Activated CD8-positive, alpha-beta memory T cell treated with anti-CD3 and anti-CD28 coated beads, Interleukin-2, amount 50 U/mL, for 1 hour (primary cell): ENCODE data around the gene PCDHGB3.
"Not testable (repeated sequence)": the region's sequence is repeated elsewhere in the genome, so short reads cannot be mapped to it uniquely, and the experiment has no call there.

Experiments
- DNase-seq: peaks from one replicate; pipeline ENCODE4 v3.0.0-alpha.2; 2020; ENCODE audit errors: extremely low read depth

PCDHGB3 gene

DNA sequence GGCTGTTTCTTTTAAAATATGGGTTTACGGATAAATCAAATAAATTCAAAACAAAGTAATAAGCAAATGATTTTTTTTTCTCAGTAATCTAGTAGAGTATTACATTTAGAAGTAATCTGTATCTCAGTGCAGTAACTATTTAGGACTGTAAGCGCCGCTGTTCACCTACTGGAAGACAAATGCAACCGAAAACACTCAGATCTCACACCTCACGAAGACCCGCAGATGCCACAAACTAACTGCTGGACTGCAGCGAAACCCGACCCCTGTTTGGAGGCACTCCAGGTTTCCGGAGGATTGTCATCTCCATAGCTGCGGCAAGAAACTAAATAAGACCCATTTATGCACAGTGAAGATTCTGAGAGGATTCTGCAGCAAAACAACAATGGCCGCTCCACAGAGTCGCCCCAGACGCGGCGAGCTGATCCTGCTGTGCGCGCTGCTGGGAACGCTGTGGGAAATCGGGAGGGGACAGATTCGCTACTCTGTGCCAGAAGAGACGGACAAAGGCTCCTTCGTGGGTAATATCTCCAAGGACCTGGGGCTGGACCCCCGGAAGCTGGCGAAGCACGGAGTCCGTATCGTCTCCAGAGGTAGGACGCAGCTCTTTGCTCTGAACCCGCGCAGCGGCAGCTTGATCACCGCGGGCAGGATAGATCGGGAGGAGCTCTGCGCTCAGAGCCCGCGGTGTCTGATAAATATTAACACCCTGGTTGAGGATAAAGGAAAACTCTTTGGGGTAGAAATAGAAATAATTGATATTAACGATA lies 22.6 kb downstream of the PCDHGB3 start, which contains the start of gene PCDHGA8:
TSS of gene PCDHGA8 (plus strand) at position 205 of the 770 bp plus-strand sequence. CDS start at position 386, 181 bp downstream.
- no peak for DNase-seq

DNA sequence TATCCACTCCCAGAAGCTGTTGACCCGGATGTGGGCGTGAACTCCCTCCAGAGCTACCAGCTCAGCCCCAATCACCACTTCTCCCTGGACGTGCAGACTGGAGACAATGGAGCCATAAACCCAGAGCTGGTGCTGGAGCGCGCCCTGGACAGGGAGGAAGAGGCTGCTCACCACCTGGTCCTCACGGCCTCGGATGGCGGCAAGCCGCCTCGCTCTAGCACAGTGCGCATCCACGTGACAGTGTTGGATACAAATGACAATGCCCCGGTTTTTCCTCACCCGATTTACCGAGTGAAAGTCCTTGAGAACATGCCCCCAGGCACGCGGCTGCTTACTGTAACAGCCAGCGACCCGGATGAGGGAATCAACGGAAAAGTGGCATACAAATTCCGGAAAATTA lies 23.2 kb downstream of the PCDHGB3 start:
- DNase-seq: no peak

DNA sequence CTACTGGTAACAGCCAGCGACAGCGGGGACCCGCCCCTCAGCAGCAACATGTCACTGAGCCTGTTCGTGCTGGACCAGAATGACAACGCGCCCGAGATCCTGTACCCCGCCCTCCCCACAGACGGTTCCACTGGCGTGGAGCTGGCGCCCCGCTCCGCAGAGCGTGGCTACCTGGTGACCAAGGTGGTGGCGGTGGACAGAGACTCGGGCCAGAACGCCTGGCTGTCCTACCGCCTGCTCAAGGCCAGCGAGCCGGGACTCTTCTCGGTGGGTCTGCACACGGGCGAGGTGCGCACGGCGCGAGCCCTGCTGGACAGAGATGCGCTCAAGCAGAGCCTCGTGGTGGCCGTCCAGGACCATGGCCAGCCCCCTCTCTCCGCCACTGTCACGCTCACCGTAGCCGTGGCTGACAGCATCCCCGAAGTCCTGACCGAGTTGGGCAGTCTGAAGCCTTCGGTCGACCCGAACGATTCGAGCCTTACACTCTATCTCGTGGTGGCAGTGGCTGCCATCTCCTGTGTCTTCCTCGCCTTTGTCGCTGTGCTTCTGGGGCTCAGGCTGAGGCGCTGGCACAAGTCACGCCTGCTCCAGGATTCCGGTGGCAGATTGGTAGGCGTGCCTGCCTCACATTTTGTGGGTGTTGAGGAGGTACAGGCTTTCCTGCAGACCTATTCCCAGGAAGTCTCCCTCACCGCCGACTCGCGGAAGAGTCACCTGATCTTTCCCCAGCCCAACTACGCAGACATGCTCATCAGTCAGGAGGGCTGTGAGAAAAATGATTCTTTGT lies 24.6 kb downstream of the PCDHGB3 start:
- DNase-seq: not testable (repeated sequence)

DNA sequence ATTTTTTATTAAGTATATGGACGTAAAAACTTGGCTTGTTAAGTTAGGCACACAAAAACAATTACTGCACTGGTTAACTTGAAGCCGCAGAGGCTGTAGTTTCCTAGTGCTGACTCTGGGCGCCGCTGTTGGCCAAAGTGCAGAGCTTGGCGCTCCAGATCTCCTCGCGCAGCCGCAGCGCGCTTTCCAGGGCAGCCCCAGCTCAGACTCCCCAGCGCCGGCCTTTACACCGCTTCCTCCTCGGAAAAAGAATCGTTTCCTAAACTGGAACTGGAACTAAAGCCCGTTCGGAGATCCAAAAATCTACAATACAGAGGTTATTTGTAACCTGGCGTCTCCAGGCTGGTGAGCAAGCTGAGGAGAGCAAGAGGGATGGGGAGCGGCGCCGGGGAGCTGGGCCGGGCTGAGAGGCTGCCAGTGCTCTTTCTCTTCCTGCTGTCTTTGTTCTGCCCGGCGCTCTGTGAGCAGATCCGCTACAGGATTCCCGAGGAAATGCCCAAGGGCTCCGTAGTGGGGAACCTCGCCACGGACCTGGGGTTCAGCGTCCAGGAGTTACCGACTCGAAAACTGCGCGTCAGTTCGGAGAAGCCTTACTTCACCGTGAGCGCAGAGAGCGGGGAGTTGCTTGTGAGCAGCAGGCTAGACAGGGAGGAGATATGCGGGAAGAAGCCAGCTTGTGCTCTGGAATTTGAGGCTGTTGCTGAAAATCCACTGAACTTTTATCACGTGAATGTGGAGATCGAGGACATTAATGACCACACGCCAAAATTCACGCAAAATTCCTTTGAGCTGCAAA lies 27.9 kb downstream of the PCDHGB3 start, which contains the start of gene PCDHGB5:
TSS of gene PCDHGB5 (plus strand) at position 192 of the 796 bp plus-strand sequence. CDS start at position 373, 181 bp downstream.
- DNase-seq: not testable (repeated sequence)

DNA sequence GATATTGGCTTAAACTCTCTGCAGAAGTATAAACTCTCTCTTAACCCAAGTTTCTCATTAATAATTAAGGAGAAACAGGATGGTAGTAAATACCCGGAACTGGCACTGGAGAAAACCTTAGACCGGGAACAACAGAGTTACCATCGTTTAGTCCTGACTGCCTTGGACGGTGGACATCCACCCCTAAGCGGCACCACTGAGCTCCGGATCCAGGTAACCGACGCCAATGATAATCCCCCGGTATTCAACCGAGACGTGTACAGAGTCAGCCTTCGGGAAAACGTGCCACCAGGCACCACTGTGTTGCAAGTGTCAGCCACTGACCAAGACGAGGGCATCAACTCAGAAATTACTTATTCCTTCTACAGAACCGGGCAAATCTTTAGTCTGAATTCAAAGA lies 28.6 kb downstream of the PCDHGB3 start:
- DNase-seq: no peak

DNA sequence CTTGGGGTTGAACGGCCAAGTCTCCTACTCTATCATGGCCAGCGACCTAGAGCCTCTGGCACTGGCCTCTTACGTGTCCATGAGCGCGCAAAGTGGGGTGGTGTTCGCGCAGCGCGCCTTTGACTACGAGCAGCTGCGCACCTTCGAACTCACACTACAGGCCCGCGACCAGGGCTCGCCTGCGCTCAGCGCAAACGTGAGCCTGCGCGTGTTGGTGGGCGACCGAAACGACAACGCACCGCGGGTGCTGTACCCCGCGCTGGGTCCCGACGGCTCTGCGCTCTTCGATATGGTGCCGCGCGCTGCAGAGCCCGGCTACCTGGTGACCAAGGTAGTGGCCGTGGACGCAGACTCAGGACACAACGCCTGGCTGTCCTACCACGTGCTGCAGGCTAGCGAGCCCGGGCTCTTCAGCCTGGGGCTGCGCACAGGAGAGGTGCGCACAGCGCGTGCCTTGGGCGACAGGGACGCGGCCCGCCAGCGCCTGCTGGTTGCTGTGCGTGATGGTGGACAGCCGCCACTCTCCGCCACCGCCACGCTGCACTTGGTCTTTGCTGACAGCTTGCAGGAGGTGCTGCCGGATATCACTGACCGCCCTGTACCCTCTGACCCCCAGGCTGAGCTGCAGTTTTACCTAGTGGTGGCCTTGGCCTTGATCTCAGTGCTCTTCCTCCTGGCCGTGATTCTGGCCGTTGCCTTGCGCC lies 29.7 kb downstream of the PCDHGB3 start:
- DNase-seq: no peak

DNA sequence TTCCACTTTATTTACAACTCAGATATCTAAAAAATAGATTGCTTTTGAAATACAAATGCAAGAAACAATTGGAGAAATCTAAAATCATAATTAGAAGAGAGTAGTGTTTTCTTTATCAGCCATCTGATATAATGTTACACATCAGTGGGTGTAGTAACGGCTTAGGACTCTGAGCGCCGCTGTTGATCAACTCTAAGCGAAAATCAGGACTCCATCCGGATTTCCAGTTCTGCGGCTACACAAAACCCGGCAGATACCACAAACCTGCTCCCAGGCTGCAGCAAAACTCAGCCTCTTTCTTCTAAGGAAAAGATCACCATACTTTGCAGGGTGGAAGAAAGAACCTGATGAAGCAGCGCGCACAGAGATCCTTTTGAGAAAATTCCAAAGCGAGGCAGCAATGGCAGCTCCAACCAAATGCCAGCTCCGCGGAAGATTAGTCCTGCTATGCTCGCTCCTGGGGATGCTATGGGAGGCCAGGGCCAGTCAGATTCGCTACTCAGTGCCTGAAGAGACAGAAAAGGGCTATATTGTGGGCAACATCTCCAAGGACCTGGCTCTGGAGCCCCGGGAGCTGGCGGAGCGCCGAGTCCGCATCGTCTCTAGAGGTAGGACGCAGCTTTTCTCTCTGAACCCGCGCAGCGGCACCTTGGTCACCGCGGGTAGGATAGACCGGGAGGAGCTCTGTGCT lies 32.7 kb downstream of the PCDHGB3 start, which contains the start of gene PCDHGA9:
TSS of gene PCDHGA9 (plus strand) at position 226 of the 691 bp plus-strand sequence. CDS start at position 401, 175 bp downstream.
- DNase-seq: no peak

DNA sequence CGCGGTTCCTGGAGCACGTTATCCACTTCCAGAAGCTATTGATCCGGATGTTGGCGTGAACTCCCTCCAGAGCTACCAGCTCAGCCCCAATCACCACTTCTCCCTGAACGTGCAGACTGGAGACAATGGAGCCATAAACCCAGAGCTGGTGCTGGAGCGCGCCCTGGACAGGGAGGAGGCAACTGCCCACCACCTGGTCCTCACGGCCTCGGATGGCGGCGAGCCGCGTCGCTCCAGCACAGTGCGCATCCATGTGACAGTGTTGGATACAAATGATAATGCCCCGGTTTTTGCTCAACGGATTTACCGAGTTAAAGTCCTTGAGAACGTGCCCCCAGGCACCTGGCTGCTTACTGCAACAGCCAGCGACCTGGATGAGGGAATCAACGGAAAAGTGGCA lies 33.3 kb downstream of the PCDHGB3 start:
- no peak for DNase-seq

DNA sequence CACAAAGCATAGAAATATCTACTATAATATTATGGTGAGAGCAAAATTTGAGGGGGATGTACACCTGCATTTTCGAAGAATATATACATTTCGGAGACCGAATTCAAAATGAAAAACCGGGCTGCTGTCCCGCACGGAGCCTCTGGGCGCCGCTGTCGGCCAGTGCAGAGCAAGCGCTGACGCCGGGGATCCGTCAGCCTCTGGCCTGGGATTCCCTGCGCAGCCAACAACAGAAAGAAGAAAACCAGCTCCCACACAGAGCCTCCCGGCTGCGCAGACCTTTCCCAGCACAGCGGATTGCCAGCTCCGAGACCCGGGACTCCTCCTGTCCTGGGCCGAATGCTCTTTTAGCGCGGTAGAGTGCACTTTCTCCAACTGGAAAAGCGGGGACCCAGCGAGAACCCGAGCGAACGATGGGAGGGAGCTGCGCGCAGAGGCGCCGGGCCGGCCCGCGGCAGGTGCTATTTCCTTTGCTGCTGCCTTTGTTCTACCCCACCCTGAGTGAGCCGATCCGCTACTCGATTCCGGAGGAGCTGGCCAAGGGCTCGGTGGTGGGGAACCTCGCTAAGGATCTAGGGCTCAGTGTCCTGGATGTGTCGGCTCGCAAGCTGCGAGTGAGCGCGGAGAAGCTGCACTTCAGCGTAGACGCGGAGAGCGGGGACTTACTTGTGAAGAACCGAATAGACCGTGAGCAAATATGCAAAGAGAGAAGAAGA lies 37.9 kb downstream of the PCDHGB3 start, which contains the start of gene PCDHGB6:
TSS of gene PCDHGB6 (plus strand) at position 232 of the 716 bp plus-strand sequence. CDS start at position 414, 182 bp downstream.
- not testable (repeated sequence) for DNase-seq

DNA sequence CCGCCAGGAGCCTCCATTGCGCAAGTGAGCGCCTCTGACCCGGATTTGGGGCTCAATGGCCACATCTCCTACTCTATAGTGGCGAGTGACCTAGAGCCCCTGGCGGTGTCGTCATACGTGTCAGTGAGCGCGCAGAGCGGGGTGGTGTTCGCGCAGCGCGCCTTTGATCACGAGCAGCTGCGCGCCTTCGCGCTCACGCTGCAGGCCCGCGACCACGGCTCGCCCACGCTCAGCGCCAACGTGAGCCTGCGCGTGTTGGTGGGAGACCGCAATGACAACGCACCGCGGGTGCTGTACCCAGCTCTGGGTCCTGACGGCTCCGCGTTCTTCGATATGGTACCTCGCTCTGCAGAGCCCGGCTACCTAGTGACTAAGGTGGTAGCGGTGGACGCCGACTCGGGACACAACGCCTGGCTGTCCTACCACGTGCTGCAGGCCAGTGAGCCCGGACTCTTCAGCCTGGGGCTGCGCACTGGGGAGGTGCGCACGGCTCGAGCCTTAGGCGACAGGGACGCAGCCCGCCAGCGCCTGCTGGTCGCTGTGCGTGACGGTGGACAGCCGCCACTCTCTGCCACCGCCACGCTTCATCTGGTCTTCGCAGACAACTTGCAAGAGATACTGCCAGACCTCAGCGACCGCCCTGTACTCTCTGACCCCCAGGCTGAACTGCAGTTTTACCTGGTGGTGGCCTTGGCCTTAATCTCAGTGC lies 39.7 kb downstream of the PCDHGB3 start:
- no peak for DNase-seq

DNA sequence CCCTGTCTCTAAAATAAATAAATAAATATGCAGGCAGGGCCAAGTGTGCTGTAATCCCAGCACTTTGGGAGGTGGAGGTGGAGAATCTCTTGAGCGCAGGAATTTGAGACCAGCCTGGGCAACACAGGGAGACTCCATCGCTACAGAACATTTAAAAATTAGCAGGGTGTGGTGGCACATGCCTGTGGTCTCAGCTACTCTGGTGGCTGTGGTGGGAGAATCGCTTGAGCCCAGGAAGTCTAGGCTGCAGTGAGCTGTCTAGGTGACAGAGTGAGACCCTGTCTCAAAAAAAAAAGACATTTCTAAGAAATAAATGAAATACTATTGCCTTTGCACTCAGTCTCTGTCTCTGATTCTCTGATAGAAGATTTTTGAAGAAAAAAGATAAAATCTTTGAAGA lies 41.5 kb downstream of the PCDHGB3 start:
- DNase-seq: no peak

DNA sequence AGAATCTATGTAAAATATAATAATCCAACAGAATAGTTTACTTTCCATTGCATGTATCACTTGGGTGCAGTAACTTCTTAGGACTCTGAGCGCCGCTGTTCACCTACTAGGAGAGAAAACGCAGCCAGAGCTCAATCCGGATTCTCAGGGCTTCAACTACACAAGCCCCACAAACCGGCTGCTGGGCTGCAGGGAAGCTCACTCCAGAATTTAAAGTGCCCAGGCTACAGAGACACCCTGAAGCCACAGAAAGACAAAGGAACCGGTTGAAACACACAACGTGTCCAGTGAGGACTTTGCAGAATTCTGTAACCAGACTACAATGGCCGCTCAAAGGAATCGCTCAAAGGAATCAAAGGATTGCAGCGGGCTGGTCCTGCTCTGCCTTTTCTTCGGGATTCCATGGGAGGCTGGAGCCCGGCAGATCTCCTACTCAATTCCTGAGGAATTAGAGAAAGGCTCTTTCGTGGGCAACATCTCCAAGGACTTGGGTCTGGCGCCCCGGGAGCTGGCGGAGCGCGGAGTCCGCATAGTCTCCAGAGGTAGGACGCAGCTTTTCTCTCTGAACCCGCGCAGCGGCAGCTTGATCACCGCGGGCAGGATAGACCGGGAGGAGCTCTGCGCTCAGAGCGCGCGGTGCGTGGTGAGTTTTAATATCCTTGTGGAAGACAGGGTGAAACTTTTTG lies 43.0 kb downstream of the PCDHGB3 start, which contains the start of gene PCDHGA10:
TSS of gene PCDHGA10 (plus strand) at position 134 of the 686 bp plus-strand sequence. CDS start at position 323, 189 bp downstream.
- no peak for DNase-seq

DNA sequence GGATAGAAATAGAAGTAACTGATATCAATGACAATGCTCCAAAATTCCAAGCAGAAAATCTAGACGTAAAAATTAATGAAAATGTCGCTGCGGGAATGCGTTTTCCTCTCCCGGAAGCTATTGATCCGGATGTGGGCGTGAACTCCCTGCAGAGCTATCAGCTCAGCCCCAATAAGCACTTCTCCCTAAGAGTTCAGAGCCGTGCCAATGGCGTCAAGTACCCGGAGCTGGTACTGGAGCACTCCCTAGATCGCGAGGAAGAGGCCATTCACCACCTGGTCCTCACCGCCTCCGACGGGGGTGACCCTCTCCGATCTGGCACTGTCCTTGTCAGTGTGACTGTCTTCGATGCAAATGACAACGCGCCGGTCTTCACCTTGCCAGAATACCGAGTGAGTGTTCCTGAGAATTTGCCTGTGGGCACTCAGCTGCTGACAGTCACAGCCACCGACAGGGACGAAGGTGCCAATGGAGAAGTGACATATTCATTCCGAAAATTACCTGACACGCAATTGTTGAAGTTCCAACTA lies 43.6 kb downstream of the PCDHGB3 start:
- no peak for DNase-seq

DNA sequence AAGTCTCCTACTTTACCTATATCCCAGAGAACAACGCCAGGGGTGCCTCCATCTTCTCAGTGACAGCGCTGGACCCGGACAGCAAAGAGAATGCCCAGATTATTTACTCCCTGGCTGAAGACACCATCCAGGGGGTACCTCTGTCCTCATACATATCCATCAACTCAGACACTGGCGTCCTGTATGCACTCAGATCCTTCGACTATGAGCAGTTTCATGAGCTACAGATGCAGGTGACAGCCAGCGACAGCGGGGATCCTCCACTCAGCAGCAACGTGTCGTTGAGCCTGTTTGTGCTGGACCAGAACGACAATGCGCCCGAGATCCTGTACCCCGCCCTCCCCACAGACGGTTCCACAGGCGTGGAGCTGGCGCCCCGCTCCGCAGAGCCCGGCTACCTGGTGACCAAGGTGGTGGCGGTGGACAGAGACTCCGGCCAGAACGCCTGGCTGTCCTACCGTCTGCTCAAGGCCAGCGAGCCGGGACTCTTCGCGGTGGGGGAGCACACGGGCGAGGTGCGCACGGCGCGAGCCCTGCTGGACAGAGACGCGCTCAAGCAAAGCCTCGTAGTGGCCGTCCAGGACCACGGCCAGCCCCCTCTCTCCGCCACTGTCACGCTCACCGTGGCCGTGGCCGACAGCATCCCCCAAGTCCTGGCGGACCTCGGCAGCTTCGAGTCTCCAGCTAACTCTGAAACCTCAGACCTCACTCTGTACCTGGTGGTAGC lies 44.7 kb downstream of the PCDHGB3 start:
- DNase-seq: not testable (repeated sequence)

DNA sequence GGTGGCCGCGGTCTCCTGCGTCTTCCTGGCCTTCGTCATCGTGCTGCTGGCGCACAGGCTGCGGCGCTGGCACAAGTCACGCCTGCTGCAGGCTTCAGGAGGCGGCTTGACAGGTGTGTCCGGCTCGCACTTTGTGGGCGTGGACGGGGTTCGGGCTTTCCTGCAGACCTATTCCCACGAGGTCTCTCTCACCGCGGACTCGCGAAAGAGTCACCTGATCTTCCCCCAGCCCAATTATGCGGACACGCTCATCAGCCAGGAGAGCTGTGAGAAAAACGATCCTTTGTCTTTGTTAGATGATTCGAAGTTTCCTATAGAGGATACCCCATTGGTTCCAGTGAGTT lies 45.2 kb downstream of the PCDHGB3 start:
- not testable (repeated sequence) for DNase-seq

DNA sequence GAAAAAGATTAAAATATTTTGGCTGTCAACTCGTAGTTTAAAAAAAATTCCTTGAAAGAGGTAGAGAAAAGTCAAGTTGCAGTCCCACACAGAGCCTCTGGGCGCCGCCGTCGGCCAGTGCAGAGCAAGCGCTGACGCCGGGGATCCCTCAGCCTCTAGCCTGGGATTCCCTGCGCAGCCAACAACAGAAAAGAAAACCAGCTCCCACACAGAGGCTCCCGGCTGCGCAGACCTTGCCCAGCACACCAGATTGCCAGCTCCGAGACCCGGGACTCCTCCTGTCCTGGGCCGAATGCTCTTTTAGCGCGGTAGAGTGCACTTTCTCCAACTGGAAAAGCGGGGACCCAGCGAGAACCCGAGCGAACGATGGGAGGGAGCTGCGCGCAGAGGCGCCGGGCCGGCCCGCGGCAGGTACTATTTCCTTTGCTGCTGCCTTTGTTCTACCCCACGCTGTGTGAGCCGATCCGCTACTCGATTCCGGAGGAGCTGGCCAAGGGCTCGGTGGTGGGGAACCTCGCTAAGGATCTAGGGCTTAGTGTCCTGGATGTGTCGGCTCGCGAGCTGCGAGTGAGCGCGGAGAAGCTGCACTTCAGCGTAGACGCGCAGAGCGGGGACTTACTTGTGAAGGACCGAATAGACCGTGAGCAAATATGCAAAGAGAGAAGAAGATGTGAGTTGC lies 47.6 kb downstream of the PCDHGB3 start, which contains the start of gene PCDHGB7:
TSS of gene PCDHGB7 (plus strand) at position 184 of the 679 bp plus-strand sequence. CDS start at position 367, 183 bp downstream.
- DNase-seq: not testable (repeated sequence)
